ENCODE measurements around the gene RAD51B.
"Not testable (repeated sequence)": the region's sequence is repeated elsewhere in the genome, so short reads cannot be mapped to it uniquely, and the experiment has no call there.

DNA sequence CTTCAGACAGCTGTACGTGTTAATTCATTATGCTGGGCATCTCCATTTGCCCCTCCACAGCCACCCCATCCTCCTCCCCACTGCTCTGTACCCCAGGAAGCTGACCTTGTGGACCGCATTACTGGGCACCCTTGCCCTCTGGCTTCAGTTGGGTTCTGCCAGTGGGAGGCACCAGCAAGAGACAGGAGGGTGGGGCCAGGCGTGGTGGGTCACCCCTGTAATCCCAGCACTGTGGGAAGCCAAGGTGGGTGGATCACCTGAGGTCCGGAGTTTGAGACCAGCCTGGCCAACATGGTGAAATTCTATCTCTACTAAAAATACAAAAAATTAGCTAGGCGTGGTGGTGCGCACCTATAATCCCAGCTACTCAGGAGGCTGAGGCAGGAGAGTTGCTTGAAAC is 843.2 kb downstream of the RAD51B start:
- TF ChIP-seq, protein P1, sequence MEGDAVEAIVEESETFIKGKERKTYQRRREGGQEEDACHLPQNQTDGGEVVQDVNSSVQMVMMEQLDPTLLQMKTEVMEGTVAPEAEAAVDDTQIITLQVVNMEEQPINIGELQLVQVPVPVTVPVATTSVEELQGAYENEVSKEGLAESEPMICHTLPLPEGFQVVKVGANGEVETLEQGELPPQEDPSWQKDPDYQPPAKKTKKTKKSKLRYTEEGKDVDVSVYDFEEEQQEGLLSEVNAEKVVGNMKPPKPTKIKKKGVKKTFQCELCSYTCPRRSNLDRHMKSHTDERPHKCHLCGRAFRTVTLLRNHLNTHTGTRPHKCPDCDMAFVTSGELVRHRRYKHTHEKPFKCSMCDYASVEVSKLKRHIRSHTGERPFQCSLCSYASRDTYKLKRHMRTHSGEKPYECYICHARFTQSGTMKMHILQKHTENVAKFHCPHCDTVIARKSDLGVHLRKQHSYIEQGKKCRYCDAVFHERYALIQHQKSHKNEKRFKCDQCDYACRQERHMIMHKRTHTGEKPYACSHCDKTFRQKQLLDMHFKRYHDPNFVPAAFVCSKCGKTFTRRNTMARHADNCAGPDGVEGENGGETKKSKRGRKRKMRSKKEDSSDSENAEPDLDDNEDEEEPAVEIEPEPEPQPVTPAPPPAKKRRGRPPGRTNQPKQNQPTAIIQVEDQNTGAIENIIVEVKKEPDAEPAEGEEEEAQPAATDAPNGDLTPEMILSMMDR (IDR thresholded peaks at IDR 0.05; ENCODE audit: low read length), result not testable (repeated sequence)
- not testable (repeated sequence) for TF ChIP-seq EZH2phosphoT487 (IDR thresholded peaks at IDR 0.05; ENCODE audit: low read length)
